Activated T-helper 1 cell treated with anti-CD3 and anti-CD28 coated beads, Interleukin-12 subunit alpha, Interleukin-12 subunit beta, Interleukin-2, Interleukin-4 antibody, amounts not matched to agents 30 ng/mL and 10 ng/mL and 1 ng/mL, durations not matched to agents 14 hours and 24 hours and 36 hours (primary cell): Measurements from ENCODE around the gene MYOT. TPM values are rescaled to one million over a fixed set of nuclear protein-coding genes. Genes with fewer than 3 reads are reported as not detected.
A peak's percentile ranks its signal among the peaks of the same experiment; 100 is the strongest.
"Not testable (repeated sequence)": the region's sequence is repeated elsewhere in the genome, so short reads cannot be mapped to it uniquely, and the experiment has no call there.

Experiments used
- DNase-seq: peaks from one replicate; pipeline ENCODE4 v3.0.0; 2021; ENCODE audit warnings: low spot score
- H3K27ac Mint-ChIP-seq: one replicate; pipeline ENCODE4 v1.8.0; 2021; ENCODE audit warnings: mild to moderate bottlenecking, mixed read lengths
- H3K27me3 Mint-ChIP-seq: one replicate; pipeline ENCODE4 v1.8.0; 2022; ENCODE audit warnings: mild to moderate bottlenecking, moderate library complexity, mixed read lengths; ENCODE audit not compliant: insufficient read depth
- H3K36me3 Mint-ChIP-seq: one replicate; pipeline ENCODE4 v1.8.0; 2021; ENCODE audit warnings: low read depth, mixed read lengths
- H3K4me1 Mint-ChIP-seq: one replicate; pipeline ENCODE4 v1.8.0; 2021; ENCODE audit warnings: low read depth, mixed read lengths
- H3K4me3 Mint-ChIP-seq: one replicate; pipeline ENCODE4 v1.8.0; 2021; ENCODE audit warnings: mild to moderate bottlenecking, moderate library complexity, mixed read lengths
- H3K9me3 Mint-ChIP-seq: one replicate; pipeline ENCODE4 v1.8.0; 2021; ENCODE audit warnings: mixed read lengths
- intact Hi-C: fragments of 100-400 bp; cut with micrococcal nuclease; formaldehyde crosslinking; loops from one replicate; pipeline ENCODE4 v1.15.1; 2024
- total RNA-seq: library from RNA; stranded (reverse); gene quantifications from 2 replicates; pipeline ENCODE4 v1.2.3, GENCODE V29; 2022

Gene MYOT
- total RNA-seq, 1 donor from 2014 or later, result not detected

DNA sequence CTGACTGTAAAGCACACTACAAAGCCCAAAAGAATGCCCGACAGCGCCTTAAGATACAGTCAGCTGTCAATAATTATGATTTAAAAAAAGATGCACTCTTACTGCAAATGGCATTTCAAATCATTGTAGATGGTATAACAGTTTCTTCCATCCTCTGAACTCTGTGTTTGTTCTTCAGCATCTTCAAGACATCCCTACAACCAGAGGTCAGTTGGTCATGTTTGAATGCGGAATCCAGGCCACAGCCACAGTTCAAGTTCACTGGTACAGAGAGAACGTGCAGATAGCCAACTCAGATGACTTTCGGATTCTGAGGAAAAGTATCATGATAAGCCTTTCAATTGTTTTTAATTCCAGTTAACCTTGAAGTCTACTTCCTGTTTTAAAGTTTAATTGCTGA is 8.7 kb upstream of the MYOT start:
- Mint-ChIP-seq H3K4me3 (no peak overlapping the region), H3K27me3 (peaks cover 6% of the 10 kb centered on the region), H3K27ac (no peak overlapping the region), H3K9me3 (no peaks in the 10 kb centered on the region), H3K36me3 (no peaks in the 10 kb centered on the region), H3K4me1 (peaks cover 16% of the 10 kb centered on the region)
- DNase-seq, result no peak
- intact Hi-C loops, result no loop called here

DNA sequence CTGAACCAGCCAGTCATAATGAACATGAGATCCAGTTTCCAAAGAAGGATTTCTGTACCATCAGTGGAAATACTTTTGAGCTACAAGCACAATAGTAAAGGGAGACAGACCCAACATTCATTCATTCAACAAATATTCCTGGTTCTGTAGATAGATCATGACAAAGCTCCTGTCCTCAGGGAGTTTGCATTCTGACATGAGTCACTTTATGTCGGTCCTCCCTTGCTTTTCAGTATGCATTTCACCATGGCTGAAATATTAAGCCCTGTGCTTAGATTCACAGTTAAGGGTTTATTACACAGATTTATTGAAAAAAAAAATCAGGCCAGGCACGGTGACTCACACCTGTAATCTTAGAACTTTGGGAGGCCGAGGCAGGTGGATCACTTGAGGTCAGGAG is 5.4 kb upstream of the MYOT start:
- intact Hi-C loops, result no loop called here
- Mint-ChIP-seq H3K4me1 (peaks cover 16% of the 10 kb centered on the region), H3K36me3 (no peaks in the 10 kb centered on the region), H3K9me3 (no peaks in the 10 kb centered on the region), H3K27ac (no peak overlapping the region), H3K4me3 (no peak overlapping the region), H3K27me3 (peaks cover 8% of the 10 kb centered on the region)
- DNase-seq, result no peak

DNA sequence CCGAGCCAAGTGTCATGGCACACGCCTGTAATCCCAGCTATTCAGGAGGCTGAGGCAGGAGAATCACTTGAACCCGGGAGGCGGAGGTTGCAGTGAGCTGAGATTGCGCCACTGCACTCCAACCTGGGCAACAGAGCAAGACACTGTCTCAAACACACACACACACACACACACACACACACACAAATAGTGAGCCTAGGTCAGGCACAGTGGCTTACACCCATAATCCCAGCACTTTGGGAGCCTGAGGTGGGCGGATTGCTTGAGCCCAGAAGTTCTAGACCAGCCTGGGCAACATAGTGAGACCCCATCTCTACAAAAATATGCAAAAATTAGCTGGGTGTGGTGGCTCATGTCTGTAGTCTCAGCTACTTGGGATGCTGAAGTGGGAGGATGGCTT is 4.0 kb upstream of the MYOT start:
- H3K36me3 Mint-ChIP-seq, intact Hi-C loops, H3K27ac Mint-ChIP-seq, H3K27me3 Mint-ChIP-seq, DNase-seq, H3K4me1 Mint-ChIP-seq, H3K4me3 Mint-ChIP-seq, H3K9me3 Mint-ChIP-seq: not testable (repeated sequence)

DNA sequence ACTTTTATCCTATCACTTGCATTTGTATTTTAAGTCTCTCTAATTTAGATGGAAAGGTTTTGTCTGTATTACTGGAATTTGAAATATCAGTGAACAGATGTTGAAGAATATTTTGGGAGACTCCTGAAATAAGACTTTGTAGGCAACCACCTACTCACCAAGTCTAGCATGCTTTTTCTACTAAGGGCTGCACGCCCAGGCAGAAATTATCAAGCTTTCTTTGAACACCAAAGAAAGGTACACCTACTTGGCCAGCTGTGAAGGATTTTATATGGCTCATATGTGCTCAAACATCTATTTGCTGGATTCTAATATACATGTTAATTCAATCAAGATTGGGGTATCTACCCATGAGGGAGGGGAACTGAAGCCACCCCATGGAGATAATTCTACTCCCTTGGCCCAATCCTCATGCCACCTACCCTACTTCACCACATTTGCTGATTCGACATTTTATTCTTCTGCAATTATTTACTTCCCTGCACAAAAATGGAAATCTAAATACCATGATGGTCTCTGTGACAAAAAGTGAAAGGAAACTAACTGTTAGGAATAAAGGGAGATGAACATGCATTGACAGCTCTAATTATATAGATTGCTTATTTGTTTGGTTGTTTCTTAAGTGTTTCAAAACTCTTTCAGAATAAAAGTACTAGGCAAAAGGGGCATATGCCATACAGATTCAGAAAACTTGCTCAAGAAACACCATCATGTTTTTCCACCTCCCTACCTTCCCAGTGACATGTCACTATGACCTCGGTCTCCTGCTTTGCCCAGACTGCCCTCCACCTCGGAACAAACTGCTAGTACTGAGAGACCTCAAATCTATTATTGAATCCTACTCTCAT is 895 bp upstream of the MYOT start:
- peaks cover 2% of the 10 kb centered on the region for H3K27me3 Mint-ChIP-seq
- intact Hi-C loops, result no loop called here
- H3K4me3 Mint-ChIP-seq, result no peak overlapping the region
- H3K9me3 Mint-ChIP-seq, result no peaks in the 10 kb centered on the region
- peaks cover 4% of the 10 kb centered on the region for H3K4me1 Mint-ChIP-seq
- no peak for DNase-seq
- no peak overlapping the region for H3K27ac Mint-ChIP-seq
- no peaks in the 10 kb centered on the region for H3K36me3 Mint-ChIP-seq

DNA sequence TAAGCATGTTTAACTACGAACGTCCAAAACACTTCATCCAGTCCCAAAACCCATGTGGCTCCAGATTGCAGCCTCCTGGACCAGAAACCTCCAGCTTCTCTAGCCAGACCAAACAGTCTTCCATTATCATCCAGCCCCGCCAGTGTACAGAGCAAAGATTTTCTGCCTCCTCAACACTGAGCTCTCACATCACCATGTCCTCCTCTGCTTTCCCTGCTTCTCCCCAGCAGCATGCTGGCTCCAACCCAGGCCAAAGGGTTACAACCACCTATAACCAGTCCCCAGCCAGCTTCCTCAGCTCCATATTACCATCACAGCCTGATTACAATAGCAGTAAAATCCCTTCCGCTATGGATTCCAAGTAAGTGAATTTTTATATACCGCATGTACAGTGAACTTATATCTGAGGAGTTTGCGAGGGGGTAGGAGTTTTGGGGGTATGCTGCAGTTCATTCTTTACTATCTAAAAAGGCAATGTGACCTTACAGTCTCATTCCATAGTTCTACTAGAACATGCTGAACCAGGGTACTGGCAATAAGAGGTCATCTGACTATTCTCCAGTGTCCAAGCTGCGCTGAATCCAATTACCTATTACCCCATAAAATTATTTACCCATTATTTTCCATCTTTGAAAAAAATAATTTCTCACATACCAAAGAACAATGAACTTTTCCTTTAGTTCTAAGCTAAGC is 3.1 kb downstream of the MYOT start:
- H3K27me3 Mint-ChIP-seq, result no peaks in the 10 kb centered on the region
- no peak overlapping the region for H3K4me3 Mint-ChIP-seq
- no peak overlapping the region for H3K27ac Mint-ChIP-seq
- H3K9me3 Mint-ChIP-seq, result no peaks in the 10 kb centered on the region
- no peaks in the 10 kb centered on the region for H3K36me3 Mint-ChIP-seq
- DNase-seq, result no peak
- intact Hi-C loops, result no loop called here
- no peaks in the 10 kb centered on the region for H3K4me1 Mint-ChIP-seq

DNA sequence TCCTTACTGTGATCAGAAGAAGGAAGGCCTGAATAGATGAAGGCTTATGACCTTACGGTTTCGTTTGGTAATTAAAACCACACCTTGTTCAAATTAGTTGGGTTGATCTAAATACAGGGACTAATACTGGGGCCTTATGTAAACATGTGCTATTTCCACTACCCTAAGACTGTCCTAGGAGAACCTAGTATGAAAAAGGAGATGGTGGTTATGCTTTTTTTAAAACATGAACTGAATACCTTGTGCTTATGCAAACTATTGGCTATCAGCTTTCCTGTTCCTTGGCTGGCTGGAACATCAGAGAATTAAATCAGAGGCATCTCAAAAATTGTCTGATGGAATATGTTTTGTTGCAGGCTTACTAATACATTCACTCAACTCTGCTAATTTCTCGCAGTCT is 3.9 kb downstream of the MYOT start:
- H3K27me3 Mint-ChIP-seq, result no peaks in the 10 kb centered on the region
- H3K4me3 Mint-ChIP-seq, result no peak overlapping the region
- no peaks in the 10 kb centered on the region for H3K36me3 Mint-ChIP-seq
- DNase-seq, result no peak
- H3K9me3 Mint-ChIP-seq, result no peaks in the 10 kb centered on the region
- no peaks in the 10 kb centered on the region for H3K4me1 Mint-ChIP-seq
- no peak overlapping the region for H3K27ac Mint-ChIP-seq
- intact Hi-C loops, result no loop called here

DNA sequence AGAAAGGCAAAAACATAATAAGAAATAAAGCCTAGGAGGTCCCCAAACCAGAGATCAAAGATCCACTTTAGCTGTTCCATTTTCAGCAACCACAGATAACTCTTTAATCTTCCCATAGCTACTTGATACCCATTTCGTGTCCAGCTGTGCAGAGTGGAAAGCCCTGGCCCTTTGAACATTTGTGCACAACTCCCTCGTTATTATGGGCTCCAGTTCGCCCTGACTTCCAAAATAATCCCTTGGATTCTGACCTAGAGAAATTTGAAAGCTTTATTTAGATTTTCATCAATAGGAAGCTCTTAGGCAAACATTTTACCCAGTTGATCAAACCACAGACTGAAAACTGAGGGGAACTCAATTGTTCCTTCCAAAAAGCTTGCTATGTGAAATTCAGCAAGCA is 4.8 kb downstream of the MYOT start:
- intact Hi-C loops, result no loop called here
- DNase-seq, result no peak
- no peaks in the 10 kb centered on the region for H3K4me1 Mint-ChIP-seq
- no peaks in the 10 kb centered on the region for H3K9me3 Mint-ChIP-seq
- no peaks in the 10 kb centered on the region for H3K36me3 Mint-ChIP-seq
- H3K4me3 Mint-ChIP-seq, result no peak overlapping the region
- no peak overlapping the region for H3K27ac Mint-ChIP-seq
- H3K27me3 Mint-ChIP-seq, result no peaks in the 10 kb centered on the region

DNA sequence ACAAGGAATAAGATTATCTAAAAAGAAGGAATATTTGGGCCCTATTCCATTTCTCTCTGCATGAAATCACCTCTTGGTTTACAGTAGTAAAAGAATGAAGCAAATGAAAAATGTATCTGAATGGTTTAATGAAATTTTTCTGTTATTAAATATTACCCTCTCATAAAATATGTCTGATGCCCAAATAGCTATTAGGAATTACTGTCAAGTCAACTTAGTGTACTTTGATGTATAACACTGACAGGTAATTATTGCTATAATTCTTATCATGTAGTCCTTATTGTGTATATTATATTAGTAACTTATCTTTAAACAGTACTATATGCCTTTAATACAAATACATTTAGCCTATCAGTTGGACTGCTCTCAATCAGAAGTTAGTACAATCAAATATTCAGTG is 8.4 kb downstream of the MYOT start:
- Mint-ChIP-seq H3K27me3 (no peaks in the 10 kb centered on the region), H3K4me3 (no peak overlapping the region), H3K27ac (no peak overlapping the region), H3K9me3 (no peaks in the 10 kb centered on the region), H3K4me1 (no peaks in the 10 kb centered on the region), H3K36me3 (no peaks in the 10 kb centered on the region)
- intact Hi-C loops, result no loop called here
- no peak for DNase-seq

DNA sequence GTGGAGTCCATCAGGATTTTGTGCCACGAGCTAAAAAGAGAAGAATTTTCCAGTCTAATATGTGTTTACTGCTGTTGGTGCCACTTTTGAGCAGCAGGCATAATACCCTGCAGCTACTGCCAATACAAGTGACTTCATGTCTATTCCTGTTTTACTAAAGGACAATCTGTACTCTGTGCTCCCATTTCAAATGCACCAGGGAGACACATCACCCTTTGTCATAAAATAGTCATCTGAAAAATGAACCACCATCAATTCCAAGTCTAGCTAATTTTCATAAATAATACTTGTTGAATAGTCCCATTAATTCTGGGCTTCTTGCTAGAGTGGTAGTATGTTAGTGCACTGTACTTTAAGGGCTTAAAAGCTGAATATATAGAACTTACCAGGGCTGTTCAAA is 12.7 kb downstream of the MYOT start:
- Mint-ChIP-seq H3K27ac (no peak overlapping the region), H3K36me3 (no peaks in the 10 kb centered on the region), H3K4me3 (no peak overlapping the region), H3K27me3 (no peaks in the 10 kb centered on the region), H3K4me1 (no peaks in the 10 kb centered on the region), H3K9me3 (no peaks in the 10 kb centered on the region)
- DNase-seq, result no peak
- intact Hi-C loops, result no loop called here

DNA sequence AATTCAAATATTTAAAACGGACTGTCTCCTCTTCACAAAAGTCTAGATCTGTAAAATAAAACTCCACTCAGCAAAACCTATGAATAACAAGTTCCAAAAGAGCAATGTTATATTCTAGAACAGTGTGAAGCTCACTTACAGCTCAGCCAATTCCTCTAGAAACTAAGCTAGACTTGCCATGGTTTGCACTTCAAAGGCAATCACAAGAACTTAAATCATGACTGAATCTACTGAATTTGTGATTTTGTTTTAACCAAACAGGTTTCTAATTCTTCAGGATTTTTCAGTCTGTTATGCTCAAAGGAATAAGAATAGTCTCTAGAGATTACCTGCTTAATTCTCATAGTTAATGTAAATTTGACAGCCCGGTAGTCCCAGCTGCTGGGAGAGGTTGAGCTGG is 20.2 kb downstream of the MYOT start:
- Mint-ChIP-seq H3K4me3 (no peak overlapping the region), H3K27me3 (peaks cover 2% of the 10 kb centered on the region), H3K4me1 (peaks cover 24% of the 10 kb centered on the region), H3K9me3 (no peaks in the 10 kb centered on the region), H3K27ac (no peak overlapping the region), H3K36me3 (peaks cover 1% of the 10 kb centered on the region)
- intact Hi-C loops, result loop anchor here (2.0 to 5.0 kb wide), 3 partner anchors 133 to 324 kb away; partner anchors contain the start of genes CDC23, FAM13B and HNRNPA0
- DNase-seq, result no peak

DNA sequence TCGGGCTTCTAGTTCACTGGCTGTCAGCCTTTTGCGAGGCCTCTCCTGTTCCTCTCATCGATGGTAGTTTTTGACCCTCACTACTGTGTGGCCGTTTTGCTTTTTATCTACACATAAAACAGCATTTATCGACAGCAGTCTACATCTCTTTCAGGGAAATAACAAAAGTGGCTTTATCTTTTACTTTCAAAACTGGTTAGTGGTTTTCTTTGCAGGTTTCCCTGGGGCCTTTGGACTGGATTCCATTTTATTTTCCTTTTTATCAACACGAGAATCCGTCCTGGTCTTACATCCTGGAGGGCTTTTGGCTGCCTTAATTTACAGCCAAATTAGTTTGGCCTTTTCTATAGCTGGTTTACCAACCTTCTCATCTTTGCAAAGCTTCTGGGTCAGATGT is 20.8 kb downstream of the MYOT start:
- Mint-ChIP-seq H3K27me3 (peaks cover 2% of the 10 kb centered on the region), H3K36me3 (peaks cover 1% of the 10 kb centered on the region), H3K27ac (peak overlapping the region; percentile 89), H3K4me3 (peak overlapping the region; percentile 84), H3K9me3 (no peaks in the 10 kb centered on the region), H3K4me1 (peaks cover 24% of the 10 kb centered on the region)
- intact Hi-C loops, result loop anchor here (2.0 to 5.0 kb wide), 3 partner anchors 134 to 324 kb away; partner anchors contain the start of genes CDC23, FAM13B and HNRNPA0
- no peak for DNase-seq

DNA sequence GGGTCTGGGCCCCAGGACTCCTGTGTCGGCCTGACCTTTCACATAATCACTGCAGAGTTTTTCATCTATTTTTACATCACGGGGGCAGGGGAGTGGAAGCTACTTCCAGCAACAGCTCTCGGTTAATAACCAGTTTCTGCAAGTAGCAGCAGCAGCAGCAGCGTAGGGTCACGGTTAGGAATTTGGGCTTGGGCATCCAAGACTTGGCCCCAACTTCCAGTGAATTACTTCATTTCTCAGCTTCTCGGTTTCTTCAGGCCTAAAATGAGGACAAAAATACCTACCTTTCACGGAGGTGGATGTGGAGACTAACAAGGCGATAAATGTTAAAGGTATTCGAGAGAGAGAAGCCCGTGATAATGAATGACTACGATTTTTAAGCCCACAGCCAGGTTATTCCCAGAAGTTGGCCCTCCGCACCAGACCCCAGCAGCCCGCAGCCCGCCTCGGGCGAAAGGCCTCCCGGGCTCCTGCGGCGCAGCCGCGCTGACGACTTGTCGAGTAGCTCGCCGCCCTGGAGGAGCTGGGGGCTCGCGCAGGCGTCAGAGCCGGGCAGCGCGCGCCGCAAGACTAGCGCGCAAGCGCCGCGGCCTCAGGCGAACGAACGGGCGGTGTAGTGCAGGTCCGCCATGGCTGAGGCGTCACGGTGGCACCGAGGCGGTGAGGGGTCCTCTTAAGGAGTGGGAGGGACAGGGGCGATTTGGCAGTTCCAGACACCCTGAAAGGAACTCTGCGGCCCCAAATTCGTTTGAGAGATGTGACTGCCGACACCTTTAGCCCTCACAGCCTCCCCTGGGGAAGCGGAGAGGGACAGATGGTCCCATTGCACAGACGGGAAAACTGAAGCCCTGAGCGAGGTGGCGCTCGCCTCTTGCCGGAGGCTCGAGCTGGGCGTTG is 21.5 kb downstream of the MYOT start, which contains the start of gene PKD2L2:
PKD2L2 (plus strand) TSS at position 595 of the 897 bp plus-strand sequence; CDS start at position 630, 35 bp downstream.
- peaks cover 2% of the 10 kb centered on the region for H3K27me3 Mint-ChIP-seq
- intact Hi-C loops, result loop anchor here (2.0 to 5.0 kb wide), 3 partner anchors 134 to 323 kb away; partner anchors contain the start of genes CDC23, FAM13B and HNRNPA0
- peaks cover 24% of the 10 kb centered on the region for H3K4me1 Mint-ChIP-seq

More for the DNA sequence above, 21.5 kb downstream of the MYOT start, which contains the start of gene PKD2L2:
- H3K4me3 Mint-ChIP-seq, result peak within 1 kb of the TSS; percentile 84
- peak within 1 kb of the TSS; percentile 89 for H3K27ac Mint-ChIP-seq
- DNase-seq, result peak; percentile 82
- peaks cover 1% of the 10 kb centered on the region for H3K36me3 Mint-ChIP-seq
- H3K9me3 Mint-ChIP-seq, result no peaks in the 10 kb centered on the region
